GM12891 (cell line): Measurements from ENCODE around the gene NFE2L2.

ENCODE experiments used
- DNase-seq: peaks from one replicate; pipeline ENCODE4 v3.0.0; 2011; ENCODE audit warnings: low spot score; ENCODE audit not compliant: insufficient read length
- FAIRE-seq: peaks from 2 replicates; lab custom pipeline; 2011; peaks lifted over from hg19 to GRCh38; lab: Jason Lieb, UNC
- PAX5 ChIP-seq: IDR thresholded peaks from 2 replicates; pipeline ENCODE4 v1.6.1; 2011; ENCODE audit warnings: low read length, moderate library complexity, mild to moderate bottlenecking; ENCODE audit not compliant: insufficient read depth, severe bottlenecking
- POLR2A ChIP-seq: IDR thresholded peaks from 2 replicates; pipeline ENCODE4 v1.6.1; 2011; ENCODE audit warnings: low read depth, low read length, control low read depth
- POLR2AphosphoS5 ChIP-seq: IDR thresholded peaks from 2 replicates; pipeline ENCODE4 v1.6.1; 2011; ENCODE audit warnings: low read depth, low read length, control low read depth
- POU2F2 ChIP-seq: IDR thresholded peaks from 2 replicates; pipeline ENCODE4 v1.6.1; 2011; ENCODE audit warnings: low read depth, mild to moderate bottlenecking, control low read depth, low read length, moderate library complexity
- SPI1 ChIP-seq: IDR thresholded peaks from 2 replicates; pipeline ENCODE4 v1.6.1; 2011; ENCODE audit warnings: low read depth, low read length, control low read depth
- TAF1 ChIP-seq: IDR thresholded peaks from 2 replicates; pipeline ENCODE4 v1.6.1; 2011; ENCODE audit warnings: low read depth, low read length, control low read depth

NFE2L2 gene

GRCh38 chr2:177260379-177260778 is 4.1 kb downstream of the NFE2L2 start:
- no peak for DNase-seq
- FAIRE-seq: no peak
- TF ChIP-seq POLR2AphosphoS5 (no peak), SPI1 (no peak), TAF1 (no peak), PAX5 (no peak)

GRCh38 chr2:177258059-177258458 is 6.5 kb downstream of the NFE2L2 start:
- TF ChIP-seq POLR2A (no peak), POU2F2 (no peak), POLR2AphosphoS5 (no peak), SPI1 (no peak), PAX5 (no peak), TAF1 (no peak)
- peak; percentile 52 for FAIRE-seq

GRCh38 chr2:177257471-177257870 is 7.1 kb downstream of the NFE2L2 start:
- no peak for FAIRE-seq
- no peak for TF ChIP-seq SPI1
- no peak for TF ChIP-seq TAF1
- TF ChIP-seq POU2F2: no peak
- no peak for TF ChIP-seq POLR2A
- TF ChIP-seq POLR2AphosphoS5: no peak
- TF ChIP-seq PAX5: no peak
- no peak for DNase-seq

More at GRCh38 chr2:177258059-177258458, 6.5 kb downstream of the NFE2L2 start:
- DNase-seq: no peak

GRCh38 chr2:177256695-177257094 is 7.8 kb downstream of the NFE2L2 start:
- FAIRE-seq (peak; percentile 26), DNase-seq (no peak)

GRCh38 chr2:177256026-177256425 is 8.5 kb downstream of the NFE2L2 start:
- no peak for FAIRE-seq
- no peak for TF ChIP-seq POLR2AphosphoS5
- no peak for TF ChIP-seq POU2F2
- no peak for TF ChIP-seq TAF1
- TF ChIP-seq POLR2A: no peak
- TF ChIP-seq SPI1: no peak
- TF ChIP-seq PAX5: no peak
- no peak for DNase-seq

More at GRCh38 chr2:177256695-177257094, 7.8 kb downstream of the NFE2L2 start:
- TF ChIP-seq TAF1: no peak
- no peak for TF ChIP-seq POU2F2
- TF ChIP-seq PAX5: no peak
- TF ChIP-seq POLR2A: no peak

GRCh38 chr2:177255227-177255601 is 9.3 kb downstream of the NFE2L2 start:
- no peak for DNase-seq
- FAIRE-seq: no peak
- TF ChIP-seq POU2F2: no peak
- TF ChIP-seq POLR2AphosphoS5: no peak; the same call in 1 of the 2 replicates
- TF ChIP-seq PAX5: no peak
- TF ChIP-seq POLR2A: no peak
- no peak for TF ChIP-seq SPI1
- no peak for TF ChIP-seq TAF1

- TF ChIP-seq SPI1 (no peak), TAF1 (no peak), POLR2A (no peak), POLR2AphosphoS5 (no peak), PAX5 (no peak), POU2F2 (no peak)
- DNase-seq: no peak
- no peak for FAIRE-seq
These were observed 9.9 kb downstream of the NFE2L2 start for GRCh38 chr2:177254433-177255226.

GRCh38 chr2:177253704-177254103 is 10.8 kb downstream of the NFE2L2 start:
- FAIRE-seq: no peak
- no peak for DNase-seq

GRCh38 chr2:177252808-177253531 is 11.6 kb downstream of the NFE2L2 start:
- no peak for DNase-seq
- TF ChIP-seq TAF1 (no peak), POLR2A (peak; percentile 7; the same call in 1 of the 2 replicates)
- no peak for FAIRE-seq

More at GRCh38 chr2:177253704-177254103, 10.8 kb downstream of the NFE2L2 start:
- TF ChIP-seq PAX5 (no peak), POU2F2 (no peak), SPI1 (no peak), TAF1 (no peak), POLR2A (no peak)

GRCh38 chr2:177251165-177251542 is 13.4 kb downstream of the NFE2L2 start:
- no peak for DNase-seq
- FAIRE-seq: no peak
- TF ChIP-seq SPI1 (no peak), POLR2A (no peak), PAX5 (no peak), TAF1 (no peak), POU2F2 (no peak), POLR2AphosphoS5 (no peak)
